Subcutaneous preadipocyte (primary cell): ENCODE results near the gene ATP6V1G3. TPM values are rescaled to one million over a fixed set of nuclear protein-coding genes. Genes with fewer than 3 reads are reported as not detected.

Source experiments
- total RNA-seq: library from RNA; depleted of rRNA; stranded (reverse); fragments of >200 nt; gene quantifications from 2 replicates; pipeline ENCODE4 v1.2.3, GENCODE V29; 2012

ATP6V1G3 gene
- total RNA-seq: not detected in 2 replicates

GRCh38 chr1:198540580-198540979, at the start of gene ATP6V1G3:
TSS of gene ATP6V1G3 (minus strand) at chr1:198540680. CDS start at chr1:198540650, 30 bp downstream.

Other genes starting within 250 kb of the ATP6V1G3 start
- not detected in 2 replicates for gene PTPRC, start 98.4 kb upstream of the ATP6V1G3 start, total RNA-seq